ENCODE measurements around the gene SLFN14. TPM values are rescaled to one million over a fixed set of nuclear protein-coding genes. Genes with fewer than 3 reads are reported as not detected.

Gene SLFN14
- total RNA-seq, 1 experiment from 2014 or later: not detected

DNA sequence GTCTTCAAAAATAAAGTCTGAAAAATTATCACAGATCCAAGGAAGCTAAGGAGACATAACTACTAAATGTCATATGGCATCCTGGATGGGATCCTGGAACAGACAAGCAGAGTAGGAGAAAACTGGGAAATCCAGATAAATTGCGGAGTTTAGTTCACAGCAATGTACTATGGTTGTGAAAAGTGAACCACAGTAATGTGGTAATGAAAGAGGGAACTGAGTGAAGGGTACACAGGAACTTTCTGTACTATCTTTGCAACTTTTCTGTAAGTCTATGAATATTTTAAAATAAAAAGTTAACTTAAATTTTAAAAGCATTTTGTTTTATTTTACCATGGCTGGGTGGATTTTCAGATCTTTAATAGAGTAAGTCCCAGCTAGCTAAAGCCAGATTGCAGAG lies 39.5 kb downstream of the SLFN14 start:
- Mint-ChIP-seq H3K4me3 (no peak overlapping the region), H3K27me3 (ENCODE audit: low read depth) (peaks cover 55% of the 10 kb centered on the region), H3K36me3 (ENCODE audit: insufficient read depth in 1 of 3, low read depth in 3 of 3) (no peaks in the 10 kb centered on the region), H3K4me1 (peaks cover 2 to 6% of the 10 kb centered on the region in 2 experiments; a peak in 3 of 4 replicates), H3K27ac (no peak overlapping the region), H3K9me3 (no peaks in the 10 kb centered on the region)
- no peaks in the 10 kb centered on the region for H3K27me3 ChIP-seq (ENCODE audit: insufficient read depth, low read length)
- H2BK20ac ChIP-seq (ENCODE audit: low read depth, low read length, poor library complexity, severe bottlenecking): no peak overlapping the region
- H3T11ph ChIP-seq (ENCODE audit: low read length): no peak overlapping the region
- no peak overlapping the region for H3K18ac ChIP-seq (ENCODE audit: insufficient read length, low read depth, low read length)
- H2BK120ac ChIP-seq (ENCODE audit: low read depth, low read length, poor library complexity, severe bottlenecking): no peak overlapping the region
- no peaks in the 10 kb centered on the region for H3K79me1 ChIP-seq (ENCODE audit: insufficient read depth, low read depth, low read length, poor library complexity, severe bottlenecking)
- H3K4ac ChIP-seq (ENCODE audit: low read depth, low read length): no peak overlapping the region
- no peaks in the 10 kb centered on the region for H4K20me1 ChIP-seq (ENCODE audit: control insufficient read depth, insufficient read depth, insufficient read length)
- H2AK5ac ChIP-seq (ENCODE audit: insufficient read length, low read length): no peak overlapping the region
- no peak for DNase-seq
- no peak overlapping the region for H3K9ac ChIP-seq (ENCODE audit: extremely low read depth, insufficient read length, low read length)
- H4K5ac ChIP-seq (ENCODE audit: insufficient read length, low read depth, low read length): no peak overlapping the region
- no peak overlapping the region for H2BK15ac ChIP-seq (ENCODE audit: low read depth, low read length)
- no peaks in the 10 kb centered on the region for H3K4me1 ChIP-seq (ENCODE audit: insufficient read depth, low read length)
- H3K79me2 ChIP-seq (ENCODE audit: insufficient read depth, low read length): no peaks in the 10 kb centered on the region
- no peak overlapping the region for H4K8ac ChIP-seq (replicated peaks; ENCODE audit: insufficient read length, low read depth, low read length)
- no peak overlapping the region for H2AFZ ChIP-seq (ENCODE audit: low read length)
- H4K91ac ChIP-seq (ENCODE audit: insufficient read length, low read depth, low read length): no peak overlapping the region
- no peak overlapping the region for H3K23ac ChIP-seq (ENCODE audit: insufficient read length, low read depth, low read length)
- H2BK5ac ChIP-seq (ENCODE audit: insufficient read length, low read length): no peak overlapping the region
- no peak overlapping the region for H2BK12ac ChIP-seq (ENCODE audit: insufficient read length, low read depth, low read length)
- no peak for TF ChIP-seq CTCF (conservative IDR thresholded peaks at IDR 0.05)
- H3K4me2 ChIP-seq (ENCODE audit: insufficient read depth, insufficient read length, low read length): no peak overlapping the region
- no CpG with 5 or more reads among the region's 1 CpG for WGBS (ENCODE audit: extremely low coverage, insufficient read length, low lambda C conversion rate)
- no peaks in the 10 kb centered on the region for H3K23me2 ChIP-seq (ENCODE audit: insufficient read length, low read depth, low read length, poor library complexity, severe bottlenecking)
- H3K9me3 ChIP-seq (ENCODE audit: control insufficient read depth, low read depth, low read length): no peaks in the 10 kb centered on the region
- no peak overlapping the region for H3K56ac ChIP-seq (ENCODE audit: insufficient read length, low read depth, low read length)
- H3K27ac ChIP-seq (ENCODE audit: insufficient read length, low read depth, low read length): no peak overlapping the region
- H3K14ac ChIP-seq (ENCODE audit: insufficient read depth, low read length): no peak overlapping the region

Data from H9 (cell line).